BJ (cell line): Measurements from ENCODE around the gene NT5DC3. TPM values are rescaled to one million over a fixed set of nuclear protein-coding genes. Genes with fewer than 3 reads are reported as not detected.

ENCODE experiments used
- CTCF ChIA-PET: fragments of 350-600 bp; formaldehyde crosslinking; extraction: SDS; loops from one replicate; lab custom pipeline; 2021; ENCODE audit warnings: antibody characterized with exemption, inconsistent platforms; lab: Yijun Ruan, JAX
- POLR2A ChIA-PET: fragments of 300-600 bp; sonication (Branson Sonifier 250); formaldehyde crosslinking; extraction: SDS; loops from one replicate; lab custom pipeline; 2021; ENCODE audit warnings: antibody characterized with exemption; lab: Charles Lee
- DNase-seq: peaks from one replicate; pipeline ENCODE4 v3.0.0-alpha.2; 2011; ENCODE audit warnings: low read depth
- H3K27me3 ChIP-seq: 2 replicates; pipeline ENCODE4 v1.6.0; 2011; ENCODE audit warnings: low read length; ENCODE audit not compliant: control insufficient read depth, insufficient read depth
- H3K36me3 ChIP-seq: 2 replicates; pipeline ENCODE4 v1.5.1; 2011; ENCODE audit warnings: low read length; ENCODE audit not compliant: control insufficient read depth, insufficient read depth
- H3K4me3 ChIP-seq: 2 replicates; pipeline ENCODE4 v1.5.1; 2011; ENCODE audit warnings: low read depth, mild to moderate bottlenecking, control low read depth, low read length
- polyA plus RNA-seq: library from polyadenylated mRNA; depleted of rRNA; stranded (reverse); fragments of >200 nt; gene quantifications from 2 replicates; pipeline ENCODE4 v1.2.3, GENCODE V29; 2011
- TF ChIP-seq, protein P1 (sequence below): IDR thresholded peaks from 2 replicates; pipeline ENCODE4 v1.5.1; 2011; ENCODE audit warnings: low read depth, mild to moderate bottlenecking, control low read depth, inconsistent platforms, low read length, moderate library complexity; ENCODE audit not compliant: insufficient read depth

Gene NT5DC3
- polyA plus RNA-seq, 1 experiment = 1.2 TPM

- TF ChIP-seq, protein P1, sequence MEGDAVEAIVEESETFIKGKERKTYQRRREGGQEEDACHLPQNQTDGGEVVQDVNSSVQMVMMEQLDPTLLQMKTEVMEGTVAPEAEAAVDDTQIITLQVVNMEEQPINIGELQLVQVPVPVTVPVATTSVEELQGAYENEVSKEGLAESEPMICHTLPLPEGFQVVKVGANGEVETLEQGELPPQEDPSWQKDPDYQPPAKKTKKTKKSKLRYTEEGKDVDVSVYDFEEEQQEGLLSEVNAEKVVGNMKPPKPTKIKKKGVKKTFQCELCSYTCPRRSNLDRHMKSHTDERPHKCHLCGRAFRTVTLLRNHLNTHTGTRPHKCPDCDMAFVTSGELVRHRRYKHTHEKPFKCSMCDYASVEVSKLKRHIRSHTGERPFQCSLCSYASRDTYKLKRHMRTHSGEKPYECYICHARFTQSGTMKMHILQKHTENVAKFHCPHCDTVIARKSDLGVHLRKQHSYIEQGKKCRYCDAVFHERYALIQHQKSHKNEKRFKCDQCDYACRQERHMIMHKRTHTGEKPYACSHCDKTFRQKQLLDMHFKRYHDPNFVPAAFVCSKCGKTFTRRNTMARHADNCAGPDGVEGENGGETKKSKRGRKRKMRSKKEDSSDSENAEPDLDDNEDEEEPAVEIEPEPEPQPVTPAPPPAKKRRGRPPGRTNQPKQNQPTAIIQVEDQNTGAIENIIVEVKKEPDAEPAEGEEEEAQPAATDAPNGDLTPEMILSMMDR = peak; percentile 77
- ChIA-PET CTCF (interaction anchor here (0.6 to 3.5 kb wide), 17 partner anchors 9 to 238 kb away, joined by 3 to 14 read pairs (median 4); no protein-coding TSS in a partner anchor), POLR2A (no interaction called here)
- DNase-seq = no peak
- no peaks in the 10 kb centered on the region for H3K27me3 ChIP-seq
- H3K4me3 ChIP-seq = no peak overlapping the region
- H3K36me3 ChIP-seq = no peaks in the 10 kb centered on the region
Measured at GRCh38 chr12:103877934-103878510, 37.0 kb upstream of the NT5DC3 start.

DNA sequence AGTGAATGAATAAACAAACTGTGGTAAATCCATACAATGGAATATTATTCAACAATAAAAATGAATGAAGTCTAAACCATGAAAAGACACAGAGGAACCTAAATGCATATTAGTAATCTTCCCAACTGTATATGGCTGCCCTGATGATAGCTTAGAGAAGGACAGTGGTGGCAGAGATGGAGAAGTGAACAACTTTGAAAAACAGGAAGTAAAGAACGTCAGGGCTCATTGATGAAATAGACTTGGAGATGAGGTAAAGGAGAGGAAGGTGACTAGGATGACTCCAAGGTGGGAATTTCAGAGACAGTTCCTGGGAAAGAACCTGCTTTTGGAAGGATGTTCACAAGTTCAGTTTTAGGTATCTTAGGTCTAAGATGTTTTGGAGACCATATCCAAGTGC lies 36.3 kb upstream of the NT5DC3 start:
- POLR2A ChIA-PET = no interaction called here
- Histone ChIP-seq H3K36me3 (no peaks in the 10 kb centered on the region), H3K27me3 (no peaks in the 10 kb centered on the region), H3K4me3 (no peak overlapping the region)
- TF ChIP-seq, protein P1 = no peak
- CTCF ChIA-PET = interaction anchor here (0.6 to 3.5 kb wide), 11 partner anchors 12 to 231 kb away, joined by 3 to 14 read pairs (median 3); partner anchors contain the start of gene TDG
- no peak for DNase-seq

- Histone ChIP-seq H3K36me3 (no peaks in the 10 kb centered on the region), H3K27me3 (no peaks in the 10 kb centered on the region), H3K4me3 (no peak overlapping the region)
- no peak for DNase-seq
- TF ChIP-seq, protein P1 = no peak
- ChIA-PET POLR2A (no interaction called here), CTCF (interaction anchor here (1.4 to 3.5 kb wide), 2 partner anchors 105 to 234 kb away, joined by 5 to 12 read pairs; no protein-coding TSS in a partner anchor)
Measured at GRCh38 chr12:103875666-103876065, 34.6 kb upstream of the NT5DC3 start.

GRCh38 chr12:103868215-103868614 lies 27.2 kb upstream of the NT5DC3 start:
- no peaks in the 10 kb centered on the region for H3K36me3 ChIP-seq
- TF ChIP-seq, protein P1 = no peak
- H3K4me3 ChIP-seq = no peak overlapping the region
- POLR2A ChIA-PET = interaction anchor here (0.7 kb wide), 1 partner anchor 1203 kb away, joined by 16 read pairs; no protein-coding TSS in a partner anchor
- no peaks in the 10 kb centered on the region for H3K27me3 ChIP-seq
- no peak for DNase-seq
- CTCF ChIA-PET = interaction anchor here (0.7 to 4.6 kb wide), 5 partner anchors 11 to 107 kb away, joined by 3 to 121 read pairs (median 3); no protein-coding TSS in a partner anchor

DNA sequence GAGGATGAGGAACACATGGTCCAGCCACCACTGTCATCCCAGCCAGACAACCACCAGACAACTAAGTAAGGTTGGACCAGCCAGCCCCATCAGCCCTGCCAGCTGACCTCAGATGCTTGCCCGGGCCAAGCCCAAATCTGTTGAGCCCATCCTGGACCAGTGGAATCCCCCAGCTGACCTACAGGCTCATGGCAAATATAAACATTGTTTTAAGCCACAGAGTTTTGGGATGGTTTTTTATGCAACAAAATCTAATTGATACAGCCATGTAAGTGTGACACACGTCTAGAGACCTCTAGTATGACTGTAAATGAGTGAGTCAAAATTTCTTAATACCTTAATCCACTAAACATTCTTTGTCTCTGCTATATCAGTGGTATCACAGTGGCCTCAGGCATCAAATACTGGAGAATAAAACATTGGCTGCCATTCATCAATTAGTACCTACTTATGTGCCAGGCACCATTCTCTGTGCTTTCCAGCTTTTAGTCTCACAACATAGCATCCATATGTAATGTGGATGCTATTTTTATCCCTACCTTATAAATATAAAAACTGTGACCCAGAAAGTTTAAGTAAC lies 24.2 kb upstream of the NT5DC3 start:
- no peak overlapping the region for H3K4me3 ChIP-seq
- H3K36me3 ChIP-seq = no peaks in the 10 kb centered on the region
- CTCF ChIA-PET = interaction anchor here (2.6 kb wide), 1 partner anchor 94 kb away, joined by 22 read pairs; no protein-coding TSS in a partner anchor
- H3K27me3 ChIP-seq = no peaks in the 10 kb centered on the region
- POLR2A ChIA-PET = no interaction called here
- TF ChIP-seq, protein P1 = no peak
- DNase-seq = no peak
